IPS-15b (cell line): ENCODE results near the gene TMPO.
"Not testable (repeated sequence)": the region's sequence is repeated elsewhere in the genome, so short reads cannot be mapped to it uniquely, and the experiment has no call there.

ENCODE experiments used
- H3K27me3 ChIP-seq: one replicate; pipeline ENCODE4 v1.6.1; 2013; ENCODE audit warnings: low read length; ENCODE audit not compliant: control insufficient read depth, insufficient read depth
- H3K36me3 ChIP-seq: one replicate; pipeline ENCODE4 v1.6.1; 2013; ENCODE audit warnings: low read length; ENCODE audit not compliant: control insufficient read depth, insufficient read depth
- H3K4me1 ChIP-seq: one replicate; pipeline ENCODE4 v1.6.1; 2013; ENCODE audit warnings: mild to moderate bottlenecking, low read length; ENCODE audit not compliant: control insufficient read depth, insufficient read depth
- H3K4me3 ChIP-seq: one replicate; pipeline ENCODE4 v1.5.1; 2013; ENCODE audit warnings: low read depth, low read length
- H3K9ac ChIP-seq: one replicate; pipeline ENCODE4 v1.6.1; 2013; ENCODE audit warnings: low read depth, mild to moderate bottlenecking, low read length
- H3K9me3 ChIP-seq: one replicate; pipeline ENCODE4 v1.6.1; 2013; ENCODE audit warnings: mild to moderate bottlenecking, low read length; ENCODE audit not compliant: control insufficient read depth, insufficient read depth

The TMPO gene

DNA sequence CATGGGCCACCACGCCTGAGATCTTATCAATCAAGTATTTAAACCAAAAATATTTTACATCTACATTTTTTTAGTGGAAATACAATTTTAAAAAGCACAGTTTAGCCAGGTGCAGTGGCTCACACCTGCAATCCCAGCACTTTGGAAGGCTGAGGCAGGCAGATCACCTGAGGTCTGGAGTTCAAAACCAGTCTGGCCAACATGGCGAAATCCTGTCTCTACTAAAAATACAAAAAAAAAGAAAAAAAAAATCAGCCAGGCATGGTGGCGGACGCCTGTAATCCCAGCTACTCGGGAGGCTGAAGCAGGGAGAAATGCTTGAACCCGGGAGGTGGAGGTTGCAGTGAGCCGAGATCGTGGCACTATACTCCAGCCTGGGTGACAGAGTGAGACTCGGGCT lies 27.0 kb upstream of the TMPO start:
- H3K4me1 ChIP-seq = peaks cover 16% of the 10 kb centered on the region
- not testable (repeated sequence) for H3K9me3 ChIP-seq, H3K27me3 ChIP-seq

DNA sequence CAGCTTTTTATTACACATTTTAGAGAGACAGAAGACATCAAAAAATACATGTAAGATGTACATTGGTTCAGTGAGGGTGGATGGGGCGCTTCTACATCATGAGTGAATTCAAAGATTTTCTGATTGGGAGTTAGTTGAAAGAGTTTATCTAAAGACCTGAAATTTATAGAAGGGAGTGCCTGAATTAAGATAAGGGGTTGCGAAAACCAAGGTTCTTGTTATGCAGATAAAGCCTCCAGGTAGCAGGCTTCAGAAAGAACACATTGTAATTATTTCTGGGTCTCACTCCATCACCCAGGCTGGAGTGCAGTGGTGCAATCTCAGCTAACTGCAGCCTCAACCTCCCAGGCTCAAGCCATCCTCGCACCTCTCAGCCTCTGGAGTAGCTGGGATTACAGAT lies 26.2 kb upstream of the TMPO start:
- H3K4me3 ChIP-seq = no peak overlapping the region
- peaks cover 16% of the 10 kb centered on the region for H3K4me1 ChIP-seq
- H3K9ac ChIP-seq = no peak overlapping the region
- H3K27me3 ChIP-seq = no peaks in the 10 kb centered on the region
- no peaks in the 10 kb centered on the region for H3K36me3 ChIP-seq
- no peaks in the 10 kb centered on the region for H3K9me3 ChIP-seq

More for the DNA sequence above, 27.0 kb upstream of the TMPO start:
- not testable (repeated sequence) for H3K9ac ChIP-seq, H3K36me3 ChIP-seq, H3K4me3 ChIP-seq

DNA sequence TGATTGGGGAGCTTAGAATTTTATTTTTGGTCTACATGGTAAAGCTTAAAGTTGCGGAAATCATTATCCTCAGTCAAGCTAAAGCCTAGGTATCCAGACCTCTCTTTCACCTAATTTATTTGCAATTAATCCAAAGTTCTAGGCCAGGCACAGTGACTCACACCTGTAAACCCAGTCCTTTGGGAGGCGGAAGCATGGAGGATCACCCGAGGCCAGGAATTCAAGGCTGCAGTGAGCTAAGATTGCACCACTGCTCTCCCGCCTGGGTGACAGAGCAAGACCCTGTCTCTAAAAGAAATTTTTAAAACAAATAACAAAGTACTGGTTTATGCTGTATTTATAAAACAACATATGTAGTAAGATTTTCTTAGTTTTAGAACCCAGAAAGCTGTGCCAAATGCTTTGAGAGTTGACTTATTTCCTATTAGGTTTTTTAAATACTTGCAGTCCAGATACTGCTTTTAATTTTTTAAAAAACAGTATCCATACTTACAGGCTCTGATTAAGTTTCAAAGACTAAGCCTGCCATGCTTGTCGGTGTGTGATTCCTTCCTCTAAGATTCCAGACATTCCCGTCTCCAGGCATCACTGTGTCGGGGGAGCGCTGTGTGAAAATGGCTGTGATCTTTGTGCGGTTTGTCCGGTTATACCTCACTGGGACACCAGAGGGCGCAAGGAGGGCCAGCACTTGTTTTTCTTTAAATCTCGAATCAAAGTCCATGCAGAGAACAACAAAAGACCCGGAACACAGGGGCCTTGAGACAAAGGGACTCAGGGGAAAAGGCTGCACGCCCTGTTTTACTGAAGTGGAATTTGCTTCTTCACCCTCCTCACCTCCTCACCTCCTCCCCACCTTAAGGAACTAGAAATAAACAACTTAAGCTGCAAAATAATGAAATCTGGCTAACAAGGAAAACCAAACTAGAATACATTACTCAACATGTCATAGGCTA lies 24.6 kb upstream of the TMPO start:
- Histone ChIP-seq H3K27me3 (no peaks in the 10 kb centered on the region), H3K9ac (no peak overlapping the region), H3K36me3 (no peaks in the 10 kb centered on the region), H3K4me1 (peaks cover 16% of the 10 kb centered on the region), H3K4me3 (no peak overlapping the region), H3K9me3 (no peaks in the 10 kb centered on the region)

- H3K36me3 ChIP-seq = no peaks in the 10 kb centered on the region
- no peaks in the 10 kb centered on the region for H3K27me3 ChIP-seq
- peaks cover 16% of the 10 kb centered on the region for H3K4me1 ChIP-seq
- no peak overlapping the region for H3K4me3 ChIP-seq
- no peak overlapping the region for H3K9ac ChIP-seq
- no peaks in the 10 kb centered on the region for H3K9me3 ChIP-seq
These were observed 22.7 kb upstream of the TMPO start for GRCh38 chr12:98492580-98493140.

GRCh38 chr12:98501266-98501629 lies 14.1 kb upstream of the TMPO start:
- not testable (repeated sequence) for H3K9ac ChIP-seq, H3K4me1 ChIP-seq, H3K4me3 ChIP-seq, H3K27me3 ChIP-seq, H3K9me3 ChIP-seq, H3K36me3 ChIP-seq

- Histone ChIP-seq H3K4me1 (no peaks in the 10 kb centered on the region), H3K9me3 (no peaks in the 10 kb centered on the region), H3K36me3 (no peaks in the 10 kb centered on the region), H3K27me3 (no peaks in the 10 kb centered on the region), H3K4me3 (peak overlapping the region; percentile 57), H3K9ac (peak overlapping the region; percentile 87)
These were observed 12.1 kb upstream of the TMPO start for GRCh38 chr12:98503342-98503591.

DNA sequence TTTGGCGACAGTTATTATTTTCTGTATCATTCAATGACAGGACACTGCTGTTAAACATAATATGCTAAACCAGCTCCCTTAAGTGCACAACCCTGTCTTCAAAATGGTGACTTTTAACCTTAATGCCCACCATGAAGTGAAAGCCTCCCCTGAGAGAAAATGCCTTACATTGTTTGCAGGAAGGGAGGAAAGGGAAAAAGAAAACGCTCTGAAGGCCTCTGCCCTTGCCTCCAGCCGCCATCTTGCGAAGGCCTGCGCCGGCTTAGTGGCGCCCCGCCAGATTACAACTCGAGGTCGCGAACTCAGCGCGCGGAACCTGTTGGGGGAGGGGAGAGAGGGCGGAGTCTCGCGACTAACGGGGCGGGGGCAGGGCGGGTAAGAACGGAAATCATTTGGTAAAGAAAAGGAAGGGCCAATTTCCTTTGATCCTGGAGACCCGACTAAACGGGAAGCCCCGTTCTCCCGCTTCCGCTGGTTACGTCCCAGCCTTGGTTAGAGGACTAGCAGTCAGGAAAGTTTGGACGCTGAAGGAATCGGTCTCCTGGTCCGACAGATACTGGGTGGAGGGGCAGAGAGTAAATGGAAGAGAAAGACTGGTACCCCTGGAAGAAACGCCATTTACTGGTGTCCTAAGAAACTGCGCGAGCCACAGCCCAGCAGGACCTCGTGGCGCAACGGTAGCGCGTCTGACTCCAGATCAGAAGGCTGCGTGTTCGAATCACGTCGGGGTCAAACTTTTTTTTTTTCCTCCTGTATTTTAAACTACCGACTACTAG lies 11.6 kb upstream of the TMPO start:
- H3K4me3 ChIP-seq = peak overlapping the region; percentile 57
- no peaks in the 10 kb centered on the region for H3K9me3 ChIP-seq
- H3K27me3 ChIP-seq = no peaks in the 10 kb centered on the region
- peak overlapping the region; percentile 87 for H3K9ac ChIP-seq
- H3K36me3 ChIP-seq = no peaks in the 10 kb centered on the region
- peaks cover under 1% of the 10 kb centered on the region for H3K4me1 ChIP-seq

GRCh38 chr12:98504368-98504617 lies 11.1 kb upstream of the TMPO start:
- Histone ChIP-seq H3K27me3 (no peaks in the 10 kb centered on the region), H3K4me1 (peaks cover 5% of the 10 kb centered on the region), H3K4me3 (peak overlapping the region; percentile 57), H3K36me3 (no peaks in the 10 kb centered on the region), H3K9ac (no peak overlapping the region), H3K9me3 (no peaks in the 10 kb centered on the region)

DNA sequence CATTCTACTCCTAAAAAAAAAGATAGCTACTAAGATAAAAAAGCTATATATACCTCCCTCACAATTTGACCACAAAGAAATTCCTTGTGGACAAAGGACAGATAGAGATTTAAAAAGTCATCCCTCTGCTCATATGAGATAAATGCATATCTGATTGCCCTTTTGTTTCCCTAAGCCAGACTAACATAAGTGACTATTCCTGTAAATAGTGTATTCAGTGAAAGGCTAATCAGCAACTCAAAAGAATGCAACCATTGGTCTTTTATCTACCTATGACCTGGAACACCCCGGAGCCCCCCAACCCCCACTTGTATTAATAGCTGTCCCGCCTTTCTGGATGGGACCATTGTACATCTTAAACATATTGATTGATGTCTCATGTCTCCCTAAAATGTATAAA lies 6.3 kb upstream of the TMPO start:
- no peak overlapping the region for H3K9ac ChIP-seq
- H3K27me3 ChIP-seq = no peaks in the 10 kb centered on the region
- no peaks in the 10 kb centered on the region for H3K36me3 ChIP-seq
- no peaks in the 10 kb centered on the region for H3K9me3 ChIP-seq
- no peak overlapping the region for H3K4me3 ChIP-seq
- peaks cover 16% of the 10 kb centered on the region for H3K4me1 ChIP-seq

GRCh38 chr12:98511806-98512205 lies 3.6 kb upstream of the TMPO start:
- H3K36me3 ChIP-seq, H3K9ac ChIP-seq, H3K27me3 ChIP-seq, H3K9me3 ChIP-seq, H3K4me3 ChIP-seq: not testable (repeated sequence)
- peaks cover 16% of the 10 kb centered on the region for H3K4me1 ChIP-seq

DNA sequence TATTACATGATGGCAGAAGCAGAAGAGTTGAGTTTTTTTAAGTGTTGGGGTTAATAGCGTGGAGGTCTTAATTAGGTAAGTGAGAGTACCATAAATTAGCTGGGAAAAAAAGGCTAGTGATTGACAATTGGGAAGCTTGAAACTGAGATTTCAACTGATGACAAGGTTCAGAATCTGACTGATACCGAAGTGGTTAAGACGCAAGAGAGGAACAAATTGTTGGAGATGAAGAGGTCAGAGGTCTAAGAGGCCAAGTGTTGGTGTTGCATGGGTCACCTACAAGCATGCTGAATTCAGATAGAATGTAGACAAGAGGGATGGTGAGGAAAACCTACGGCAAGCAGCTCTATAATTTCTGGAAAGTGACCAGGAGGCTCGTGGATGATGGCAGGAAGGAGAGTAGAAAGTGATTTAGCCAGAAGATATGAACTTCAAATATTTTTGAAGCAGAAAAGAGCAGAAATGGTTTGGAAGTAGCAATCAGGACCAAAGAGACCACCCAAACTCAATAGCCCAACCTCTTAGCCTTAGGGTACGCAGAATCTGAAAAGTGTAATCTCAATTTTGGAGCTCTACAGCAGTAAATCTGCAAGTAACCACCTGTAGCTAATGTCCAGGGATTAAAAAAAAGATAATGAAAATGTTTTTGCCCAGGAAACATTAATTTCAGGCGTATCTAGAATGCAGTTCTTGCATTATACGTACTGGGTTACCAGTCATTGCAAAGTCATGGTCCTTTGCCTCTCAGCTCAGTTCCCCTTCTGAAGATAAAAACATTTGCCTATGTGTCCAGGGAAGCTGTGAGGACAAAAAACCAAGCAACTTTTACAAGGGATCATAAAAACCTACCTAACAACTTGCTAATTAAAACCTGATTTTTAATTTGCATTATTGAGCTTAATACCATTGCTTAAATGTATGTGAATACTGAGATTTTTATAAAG lies 1.7 kb upstream of the TMPO start:
- Histone ChIP-seq H3K27me3 (no peaks in the 10 kb centered on the region), H3K4me1 (peaks cover 16% of the 10 kb centered on the region), H3K36me3 (peaks cover 4% of the 10 kb centered on the region), H3K4me3 (peak overlapping the region; percentile 93), H3K9ac (peak overlapping the region; percentile 98), H3K9me3 (no peaks in the 10 kb centered on the region)
